Activated CD8-positive, alpha-beta memory T cell treated with anti-CD3 and anti-CD28 coated beads, Interleukin-2, amount 10 ng/mL, durations not matched to agents 7 days and 5 days (primary cell): ENCODE results near the gene ANKS3. TPM values are rescaled to one million over a fixed set of nuclear protein-coding genes. Genes with fewer than 3 reads are reported as not detected.
"Not testable (repeated sequence)": the region's sequence is repeated elsewhere in the genome, so short reads cannot be mapped to it uniquely, and the experiment has no call there.

Source experiments
- ATAC-seq: fragments of 150-1000 bp; cut with Tn5 transposase; one replicate; pipeline ENCODE4 v1.10.0; 2021; ENCODE audit warnings: moderate library complexity
- CTCF ChIA-PET: fragments of 350-600 bp; sonication (Branson Sonifier 250); formaldehyde crosslinking; loops from one replicate; lab custom pipeline; 2021; ENCODE audit warnings: antibody characterized with exemption; lab: Charles Lee
- DNase-seq: peaks from one replicate; pipeline ENCODE4 v3.0.0-alpha.2; 2020
- H3K27ac Mint-ChIP-seq: one replicate; pipeline ENCODE4 v1.8.0; 2021; ENCODE audit warnings: mild to moderate bottlenecking, mixed read lengths
- H3K27me3 Mint-ChIP-seq: one replicate; pipeline ENCODE4 v1.8.0; 2021; ENCODE audit warnings: mixed read lengths
- H3K36me3 Mint-ChIP-seq: one replicate; pipeline ENCODE4 v1.8.0; 2021; ENCODE audit warnings: mild to moderate bottlenecking, mixed read lengths
- H3K4me1 Mint-ChIP-seq: one replicate; pipeline ENCODE4 v1.8.0; 2021; ENCODE audit warnings: mixed read lengths
- H3K4me3 Mint-ChIP-seq: one replicate; pipeline ENCODE4 v1.8.0; 2021; ENCODE audit warnings: mild to moderate bottlenecking, moderate library complexity, mixed read lengths
- H3K9me3 Mint-ChIP-seq: one replicate; pipeline ENCODE4 v1.8.0; 2022; ENCODE audit warnings: low read depth, mixed read lengths
- total RNA-seq, 2 experiments: library from RNA; stranded (reverse); gene quantifications; one replicate each; pipeline ENCODE4 v1.2.3, GENCODE V29; 2021

The ANKS3 gene
- total RNA-seq, 2 experiments from 2014 or later = 16.2 to 17.1 TPM

DNA sequence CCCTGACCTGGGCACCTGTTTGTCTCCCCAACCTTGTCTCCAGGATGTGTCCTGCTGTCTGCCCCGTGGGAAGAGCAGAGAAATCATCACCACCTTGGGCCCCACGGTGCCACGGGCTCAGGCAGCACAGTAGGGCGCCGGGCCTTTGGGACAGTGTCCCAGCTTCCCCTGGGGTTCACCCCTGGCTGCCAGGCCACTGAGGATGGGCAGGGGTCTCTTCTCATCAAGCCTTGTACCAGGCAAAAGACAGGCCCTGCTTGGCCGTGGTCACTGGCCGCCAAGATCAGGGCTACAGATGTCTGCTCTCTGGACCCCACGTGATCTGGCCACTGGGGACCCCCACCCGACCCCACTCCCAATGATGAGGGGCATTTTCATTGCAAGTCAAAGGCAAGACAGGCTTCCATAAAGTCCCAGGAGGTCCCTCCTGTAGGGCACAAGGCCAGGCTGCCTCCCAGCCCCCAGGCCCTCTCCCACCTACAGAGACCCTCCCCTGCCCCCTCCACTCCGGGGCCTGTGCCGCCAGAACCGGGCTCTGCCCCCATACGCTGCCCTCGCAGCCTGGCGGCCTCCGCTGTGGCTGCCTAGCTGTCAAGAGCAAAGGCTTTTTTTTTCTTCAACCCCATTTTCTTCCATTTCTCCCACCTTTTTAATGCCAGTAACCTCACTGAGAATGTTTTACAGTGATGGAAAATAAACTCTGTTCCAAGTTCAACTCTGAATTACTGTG is 14.8 kb upstream of the ANKS3 start:
- ATAC-seq (no peak), DNase-seq (no peak)
- Mint-ChIP-seq H3K36me3 (peaks cover 6% of the 10 kb centered on the region), H3K4me1 (peaks cover 16% of the 10 kb centered on the region), H3K27me3 (no peaks in the 10 kb centered on the region), H3K4me3 (no peak overlapping the region), H3K9me3 (no peaks in the 10 kb centered on the region), H3K27ac (peak overlapping the region; percentile 76)
- CTCF ChIA-PET = interaction anchor here (1.5 kb wide), 1 partner anchor 14 kb away, joined by 8 read pairs; the partner anchor contains the start of genes ANKS3 and DNAAF8

DNA sequence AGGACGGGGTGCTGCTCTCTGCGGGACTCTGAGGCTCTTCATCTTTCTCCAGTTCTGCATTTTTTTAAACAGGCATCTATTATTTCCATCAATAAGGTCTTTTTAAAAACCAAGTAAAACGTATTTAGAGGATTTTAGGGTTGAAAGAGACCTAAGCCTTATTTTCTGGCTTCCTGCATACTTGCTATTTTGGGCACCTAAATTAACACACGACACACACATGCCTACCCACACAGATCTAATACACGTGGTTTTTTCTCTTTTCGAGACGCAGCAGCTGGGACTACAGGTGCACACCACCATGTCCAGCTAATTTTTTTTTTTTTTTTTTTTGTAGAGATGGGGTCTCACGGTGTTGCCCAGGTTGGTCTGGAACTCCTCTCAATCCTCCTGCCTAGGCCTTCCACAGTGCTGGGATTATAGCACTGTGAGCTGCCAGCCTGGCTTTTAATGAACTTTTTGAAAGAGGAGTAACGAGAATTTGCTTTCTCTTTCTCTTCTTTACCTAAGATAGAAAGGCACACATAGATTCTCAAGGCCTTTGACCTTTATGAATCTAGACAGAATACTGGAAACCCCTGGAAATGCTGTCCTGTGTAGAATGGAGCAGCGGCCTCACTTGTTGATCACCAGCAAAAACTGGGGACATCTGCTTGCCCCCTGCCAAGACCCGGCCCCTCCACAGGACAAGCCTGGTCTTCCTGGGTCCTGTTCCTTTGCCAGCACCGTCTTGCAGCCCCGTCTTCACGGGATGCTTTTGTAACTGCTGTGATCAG is 14.0 kb upstream of the ANKS3 start:
- ATAC-seq (peak; percentile 21), DNase-seq (no peak)
- CTCF ChIA-PET = interaction anchor here (0.6 to 1.5 kb wide), 4 partner anchors 14 to 347 kb away, joined by 3 to 8 read pairs (median 3); partner anchors contain the start of genes ANKS3 and DNAAF8
- Mint-ChIP-seq H3K9me3 (no peaks in the 10 kb centered on the region), H3K36me3 (peaks cover 3% of the 10 kb centered on the region), H3K4me3 (no peak overlapping the region), H3K27ac (peak overlapping the region; percentile 76), H3K4me1 (peaks cover 22% of the 10 kb centered on the region), H3K27me3 (no peaks in the 10 kb centered on the region)

DNA sequence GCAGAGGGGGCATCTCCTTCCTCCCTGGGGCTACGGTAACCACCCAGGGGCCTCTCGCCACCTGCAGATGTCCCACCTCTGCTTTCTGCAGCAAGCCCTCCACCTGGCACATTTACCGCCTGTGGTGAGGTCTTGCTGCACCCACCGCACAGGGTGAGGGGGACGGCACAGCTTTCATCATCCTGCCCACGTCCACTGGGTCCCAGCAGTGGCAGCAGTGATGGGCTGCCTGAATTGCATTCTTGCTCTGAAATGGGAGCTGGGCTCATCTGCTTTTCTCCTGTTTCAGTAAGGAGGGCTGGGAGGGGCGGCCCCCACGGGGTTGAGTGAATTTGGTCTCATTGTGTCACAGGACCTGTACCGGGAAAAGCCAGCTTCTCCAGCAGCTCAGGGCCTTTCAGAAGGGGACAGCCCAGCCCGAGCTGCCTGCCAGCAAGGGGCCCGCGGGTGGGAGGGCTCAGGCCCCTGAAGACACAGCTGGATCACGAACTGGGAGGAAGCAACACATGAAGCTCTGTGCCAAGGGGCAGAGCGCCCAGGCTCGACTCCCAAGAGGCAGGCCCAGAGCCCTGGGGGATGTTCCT is 13.0 kb upstream of the ANKS3 start:
- no peak overlapping the region for H3K27ac Mint-ChIP-seq
- H3K4me3 Mint-ChIP-seq = no peak overlapping the region
- H3K27me3 Mint-ChIP-seq = no peaks in the 10 kb centered on the region
- H3K36me3 Mint-ChIP-seq = peaks cover 2% of the 10 kb centered on the region
- ATAC-seq = no peak
- no peak for DNase-seq
- H3K9me3 Mint-ChIP-seq = no peaks in the 10 kb centered on the region
- CTCF ChIA-PET = interaction anchor here (0.8 to 1.5 kb wide), 3 partner anchors 13 to 97 kb away, joined by 3 to 8 read pairs (median 3); partner anchors contain the start of genes ANKS3 and DNAAF8
- H3K4me1 Mint-ChIP-seq = peaks cover 23% of the 10 kb centered on the region

DNA sequence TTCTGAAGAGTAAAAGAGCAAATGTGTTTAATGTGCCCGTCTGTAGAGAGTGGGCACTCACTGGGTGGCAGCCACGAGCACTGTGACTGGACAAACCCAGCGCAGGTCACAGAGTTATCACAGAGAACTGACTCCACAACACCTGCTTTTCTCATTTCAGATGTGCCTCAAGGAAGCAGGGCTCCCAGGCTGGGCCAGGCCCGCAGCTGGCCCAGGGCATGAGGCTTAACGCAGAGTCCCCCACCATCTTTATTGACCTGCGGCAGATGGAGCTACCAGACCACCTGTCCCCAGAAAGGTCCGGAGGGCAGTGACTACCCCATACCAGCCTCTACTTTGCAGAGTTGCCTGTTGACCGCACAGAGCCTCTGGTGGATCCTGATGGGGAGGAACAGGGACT is 12.1 kb upstream of the ANKS3 start:
- no peak for DNase-seq
- CTCF ChIA-PET = no interaction called here

DNA sequence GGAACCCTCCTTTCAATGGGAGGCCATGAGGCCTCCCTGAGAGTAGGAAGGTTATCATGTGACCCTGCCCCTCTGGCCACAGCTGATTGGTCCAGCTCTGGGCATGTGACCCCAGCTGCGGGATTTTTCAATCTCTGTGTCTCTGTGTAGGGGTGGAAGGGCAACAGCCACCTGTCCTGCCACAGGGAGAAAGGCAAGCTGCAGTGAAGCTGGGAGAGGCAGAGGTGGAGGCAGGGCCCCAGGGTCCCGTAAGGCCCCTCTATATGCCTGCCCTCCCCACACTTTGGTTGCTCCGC is 11.2 kb upstream of the ANKS3 start:
- ATAC-seq (no peak), DNase-seq (no peak)
- no peaks in the 10 kb centered on the region for H3K36me3 Mint-ChIP-seq
- no peak overlapping the region for H3K27ac Mint-ChIP-seq
- H3K9me3 Mint-ChIP-seq = no peaks in the 10 kb centered on the region
- H3K27me3 Mint-ChIP-seq = no peaks in the 10 kb centered on the region
- CTCF ChIA-PET = no interaction called here
- peaks cover 23% of the 10 kb centered on the region for H3K4me1 Mint-ChIP-seq
- H3K4me3 Mint-ChIP-seq = no peak overlapping the region

More for the DNA sequence above, 12.1 kb upstream of the ANKS3 start:
- Mint-ChIP-seq H3K27ac (no peak overlapping the region), H3K4me1 (peaks cover 23% of the 10 kb centered on the region), H3K36me3 (no peaks in the 10 kb centered on the region), H3K9me3 (no peaks in the 10 kb centered on the region), H3K27me3 (no peaks in the 10 kb centered on the region), H3K4me3 (no peak overlapping the region)
- no peak for ATAC-seq

DNA sequence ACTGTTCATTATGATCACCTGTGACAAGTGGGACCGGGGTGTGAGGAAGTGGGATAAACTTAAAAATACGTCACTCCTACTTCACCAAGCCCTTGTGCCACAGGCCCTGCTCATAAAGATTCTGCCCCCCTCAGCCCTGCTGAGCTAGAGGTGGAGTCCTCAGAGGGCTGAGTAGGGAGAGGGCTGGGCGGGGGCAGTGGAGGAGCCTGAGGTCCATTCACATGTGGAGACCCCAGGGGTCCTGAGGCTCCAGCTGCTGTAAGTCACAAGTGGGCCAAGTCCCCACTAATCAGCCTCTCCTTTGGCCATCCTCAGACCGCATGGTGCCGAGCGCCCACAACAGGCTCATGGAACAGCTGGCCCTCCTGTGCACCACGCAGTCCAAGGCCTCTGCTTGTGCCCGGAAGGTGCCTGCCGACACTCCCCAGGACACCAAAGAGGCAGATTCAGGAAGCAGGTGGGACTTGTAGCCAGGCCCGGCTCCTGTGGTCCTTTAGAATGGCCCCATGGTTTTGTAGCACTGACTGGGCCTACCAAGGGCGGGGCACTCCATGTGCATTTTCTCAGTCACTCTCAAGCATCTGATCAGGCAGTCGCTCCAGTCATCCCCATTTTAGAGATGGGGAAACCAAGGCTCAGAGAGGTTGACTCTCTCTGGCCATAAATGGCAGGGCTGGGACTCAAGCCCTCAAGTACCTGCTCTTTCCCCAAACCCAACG is 10.6 kb upstream of the ANKS3 start:
- DNase-seq (no peak), ATAC-seq (no peak)
- CTCF ChIA-PET = no interaction called here
- no peak overlapping the region for H3K4me3 Mint-ChIP-seq
- no peaks in the 10 kb centered on the region for H3K36me3 Mint-ChIP-seq
- H3K9me3 Mint-ChIP-seq = no peaks in the 10 kb centered on the region
- peaks cover 23% of the 10 kb centered on the region for H3K4me1 Mint-ChIP-seq
- no peaks in the 10 kb centered on the region for H3K27me3 Mint-ChIP-seq
- no peak overlapping the region for H3K27ac Mint-ChIP-seq

DNA sequence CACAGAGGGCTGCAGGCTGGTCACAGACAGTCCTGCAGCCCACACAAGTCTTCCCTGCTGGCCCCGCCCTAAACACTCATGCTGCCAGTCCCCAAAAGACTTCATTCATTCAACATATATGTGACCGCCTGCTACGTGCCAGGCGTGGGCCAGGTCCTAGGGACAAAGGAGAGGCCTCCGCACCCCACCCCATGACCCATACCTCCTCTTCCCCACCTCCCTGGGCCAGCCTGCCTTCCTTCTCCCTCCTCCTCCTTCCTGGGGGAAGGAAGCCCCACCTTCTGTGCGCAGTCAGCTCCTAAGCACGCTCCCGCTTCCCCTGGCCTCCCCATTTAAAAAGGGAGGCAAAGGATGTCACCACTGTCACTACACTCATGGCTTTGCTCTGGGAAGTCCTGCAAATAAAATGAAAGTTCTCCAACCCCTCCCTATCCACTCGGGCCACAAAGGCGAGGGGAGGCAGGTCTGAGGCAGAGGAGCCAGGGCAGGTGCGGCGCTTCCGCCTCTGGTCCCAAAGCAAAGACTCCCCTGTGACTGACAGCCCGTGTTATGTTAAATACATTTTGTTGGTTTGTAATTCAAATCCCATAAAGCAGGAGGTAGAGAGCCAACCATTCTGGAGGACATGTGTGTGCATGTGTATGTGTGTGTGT is 9.3 kb upstream of the ANKS3 start:
- Mint-ChIP-seq H3K27me3 (no peaks in the 10 kb centered on the region), H3K4me3 (peak overlapping the region; percentile 35), H3K4me1 (peaks cover 18% of the 10 kb centered on the region), H3K9me3 (no peaks in the 10 kb centered on the region), H3K36me3 (no peaks in the 10 kb centered on the region), H3K27ac (no peak overlapping the region)
- CTCF ChIA-PET = no interaction called here
- ATAC-seq (no peak), DNase-seq (no peak)

DNA sequence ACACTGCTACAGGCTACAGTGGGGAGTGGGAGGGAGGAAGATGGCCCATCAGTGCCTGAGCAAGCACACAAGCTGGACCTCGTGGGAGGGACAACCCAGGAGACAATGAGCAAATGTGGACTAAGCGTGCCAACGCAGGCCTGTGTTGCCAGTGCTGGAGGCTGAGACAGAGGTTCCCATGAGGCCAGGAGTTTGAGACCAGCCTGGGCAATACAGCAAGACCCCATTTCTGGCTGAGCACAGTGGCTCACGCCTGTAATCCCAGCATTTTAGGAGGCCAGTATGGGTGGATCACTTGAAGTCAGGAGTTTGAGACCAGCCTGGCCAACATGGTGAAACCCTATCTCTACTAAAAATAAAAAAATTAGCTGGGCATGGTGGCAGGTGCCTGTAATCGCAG is 4.3 kb upstream of the ANKS3 start:
- H3K9me3 Mint-ChIP-seq, H3K4me3 Mint-ChIP-seq, H3K27me3 Mint-ChIP-seq, H3K27ac Mint-ChIP-seq, DNase-seq, ATAC-seq, H3K36me3 Mint-ChIP-seq, CTCF ChIA-PET: not testable (repeated sequence)
- peaks cover 13% of the 10 kb centered on the region for H3K4me1 Mint-ChIP-seq

DNA sequence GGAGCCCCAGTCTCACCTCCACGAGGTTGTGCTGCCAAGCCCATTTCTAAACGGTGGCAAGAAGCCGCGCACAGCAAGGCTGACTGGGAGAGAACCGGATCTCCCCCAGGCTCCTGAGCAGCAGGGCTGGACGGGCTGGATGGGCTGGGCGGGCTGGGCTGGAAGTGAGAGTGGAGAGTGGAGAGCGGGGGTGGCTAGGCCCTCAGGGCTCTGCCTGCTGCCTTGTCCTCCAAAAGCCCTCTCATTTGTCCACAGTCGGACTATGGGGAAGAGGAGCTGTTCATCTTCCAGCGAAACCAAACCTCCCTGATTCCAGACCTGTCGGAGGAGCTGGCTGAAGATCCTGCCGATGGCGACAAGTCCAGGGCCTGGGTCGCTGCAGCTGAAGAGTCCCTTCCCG is 3.5 kb upstream of the ANKS3 start:
- Mint-ChIP-seq H3K4me1 (peaks cover 15% of the 10 kb centered on the region), H3K4me3 (no peak overlapping the region), H3K9me3 (no peaks in the 10 kb centered on the region), H3K27me3 (no peaks in the 10 kb centered on the region), H3K27ac (no peak overlapping the region), H3K36me3 (no peaks in the 10 kb centered on the region)
- ATAC-seq (no peak), DNase-seq (no peak)
- CTCF ChIA-PET = no interaction called here

DNA sequence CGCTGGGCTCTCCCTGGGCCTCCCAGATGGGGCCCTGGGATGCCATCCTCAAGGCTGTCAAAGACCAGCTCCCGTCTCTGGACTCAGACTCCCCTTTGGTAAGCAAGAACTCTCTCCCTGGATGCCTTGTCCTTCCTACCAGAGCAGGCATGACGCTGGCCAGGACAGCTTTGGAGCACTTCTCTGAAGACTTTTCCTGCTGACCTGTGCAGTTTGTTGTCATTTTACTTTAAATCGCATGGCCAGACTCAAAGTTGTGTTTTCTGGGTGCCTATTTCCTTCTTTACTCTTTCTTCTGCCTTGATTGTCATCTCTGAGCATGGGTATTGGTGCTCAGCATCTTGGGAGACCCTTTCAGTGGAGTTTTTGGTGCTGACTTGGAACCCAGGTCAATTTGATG is 2.5 kb upstream of the ANKS3 start:
- Mint-ChIP-seq H3K27me3 (no peaks in the 10 kb centered on the region), H3K36me3 (no peaks in the 10 kb centered on the region), H3K27ac (no peak overlapping the region), H3K4me1 (peaks cover 22% of the 10 kb centered on the region), H3K4me3 (no peak overlapping the region), H3K9me3 (no peaks in the 10 kb centered on the region)
- DNase-seq (no peak), ATAC-seq (no peak)
- CTCF ChIA-PET = no interaction called here

DNA sequence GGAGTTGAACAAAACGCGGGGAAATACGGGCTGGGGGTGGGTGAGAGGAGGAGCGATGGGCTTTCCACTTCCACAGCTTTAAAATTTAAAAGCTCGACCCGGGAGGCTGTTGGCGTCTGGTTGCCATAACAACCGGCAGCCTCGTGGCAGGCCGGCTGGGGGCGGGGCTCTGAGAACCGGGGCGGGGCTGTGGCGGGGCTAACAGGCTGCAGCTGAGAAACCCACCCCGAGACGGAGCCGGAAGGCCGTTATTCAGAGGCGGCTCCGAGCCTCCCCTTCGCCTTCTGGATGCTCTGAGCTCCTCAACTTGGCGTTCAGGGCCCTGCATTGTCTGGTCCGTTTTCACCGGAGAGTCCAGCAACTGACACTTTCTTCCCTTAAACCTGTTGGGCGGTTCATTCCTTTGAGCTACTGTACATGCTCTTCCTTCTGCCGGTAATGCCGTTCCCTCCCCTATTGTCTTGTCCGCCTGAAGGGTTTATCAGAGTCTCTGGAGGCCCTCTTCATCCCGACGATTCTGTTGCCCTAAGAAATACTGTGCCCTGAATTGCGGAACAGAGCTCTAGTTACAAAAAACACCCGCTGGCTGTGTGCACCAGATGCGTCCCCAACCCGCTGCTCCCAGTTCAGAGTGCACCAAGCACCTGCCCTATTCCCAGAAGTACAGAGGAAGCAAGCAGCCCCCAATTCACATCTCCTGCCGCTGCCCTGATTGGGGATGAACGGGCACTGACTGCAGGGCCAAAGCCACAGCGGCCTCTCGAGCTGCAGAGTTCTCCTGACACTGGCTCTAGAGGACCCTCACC is 862 bp upstream of the ANKS3 start:
- Mint-ChIP-seq H3K27ac (peak overlapping the region; percentile 86), H3K27me3 (no peaks in the 10 kb centered on the region), H3K4me3 (peak overlapping the region; percentile 85), H3K36me3 (peaks cover 3% of the 10 kb centered on the region), H3K4me1 (peaks cover 22% of the 10 kb centered on the region), H3K9me3 (no peaks in the 10 kb centered on the region)
- CTCF ChIA-PET = interaction anchor here (0.9 to 2.7 kb wide), 14 partner anchors 13 to 463 kb away, joined by 3 to 10 read pairs (median 3); partner anchors contain the start of genes MGRN1 and UBALD1
- ATAC-seq (peak; percentile 81), DNase-seq (peak; percentile 97)

DNA sequence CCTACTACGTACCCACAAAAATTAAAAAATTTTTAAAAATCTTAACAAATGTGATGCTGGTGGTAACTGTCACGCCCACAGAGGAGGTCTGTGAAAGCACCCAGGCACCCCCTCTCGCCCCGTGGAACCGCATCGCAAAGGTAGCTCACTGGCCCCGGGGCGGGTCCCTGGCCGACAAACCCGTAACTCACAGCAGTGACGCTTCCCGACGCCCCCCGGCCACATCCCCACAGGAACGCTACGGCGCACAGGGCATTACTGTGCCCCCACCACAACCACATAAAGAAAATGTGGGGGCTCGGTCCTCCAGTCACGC is 366 bp downstream of the ANKS3 start:
- CTCF ChIA-PET = interaction anchor here (1.0 to 2.7 kb wide), 9 partner anchors 14 to 162 kb away, joined by 3 to 10 read pairs (median 5); partner anchors contain the start of genes MGRN1 and UBALD1
- ATAC-seq = peak; percentile 2
- Mint-ChIP-seq H3K4me1 (peaks cover 22% of the 10 kb centered on the region), H3K9me3 (no peaks in the 10 kb centered on the region), H3K36me3 (peaks cover 5% of the 10 kb centered on the region), H3K4me3 (peak overlapping the region; percentile 85), H3K27ac (peak overlapping the region; percentile 70), H3K27me3 (no peaks in the 10 kb centered on the region)
- DNase-seq = peak; percentile 52
